GM19239 (cell line): ENCODE data around the gene LAMB1.
A peak's percentile ranks its signal among the peaks of the same experiment; 100 is the strongest.
"Not testable (repeated sequence)": the region's sequence is repeated elsewhere in the genome, so short reads cannot be mapped to it uniquely, and the experiment has no call there.

ENCODE experiments used
- DNase-seq: peaks from one replicate; pipeline ENCODE4 v3.0.0; 2011; ENCODE audit warnings: low spot score; ENCODE audit not compliant: insufficient read length
- FAIRE-seq: peaks from 2 replicates; lab custom pipeline; 2011; peaks lifted over from hg19 to GRCh38; lab: Jason Lieb, UNC

The LAMB1 gene

GRCh38 chr7:107932805-107933204 is 70.2 kb downstream of the LAMB1 start:
- DNase-seq: no peak
- no peak for FAIRE-seq

GRCh38 chr7:107931740-107932515 is 71.0 kb downstream of the LAMB1 start:
- FAIRE-seq (peak; percentile 45), DNase-seq (no peak)

GRCh38 chr7:107926481-107926880 is 76.5 kb downstream of the LAMB1 start:
- FAIRE-seq (no peak), DNase-seq (no peak)

GRCh38 chr7:107924841-107925504 is 78.0 kb downstream of the LAMB1 start:
- DNase-seq (peak; percentile 9), FAIRE-seq (peak; percentile 44)

- no peak for DNase-seq
- FAIRE-seq: no peak
Observed at GRCh38 chr7:107922886-107923285, 80.1 kb downstream of the LAMB1 start.

- FAIRE-seq: not testable (repeated sequence)
Observed at GRCh38 chr7:107921826-107922225, 81.1 kb downstream of the LAMB1 start.

GRCh38 chr7:107920048-107920772 is 82.8 kb downstream of the LAMB1 start:
- DNase-seq: no peak
- no peak for FAIRE-seq

More at GRCh38 chr7:107921826-107922225, 81.1 kb downstream of the LAMB1 start:
- not testable (repeated sequence) for DNase-seq

- FAIRE-seq: no peak
- no peak for DNase-seq
Observed at GRCh38 chr7:107918948-107919347, 84.0 kb downstream of the LAMB1 start.

GRCh38 chr7:107917763-107918651 is 85.0 kb downstream of the LAMB1 start:
- no peak for DNase-seq
- FAIRE-seq: peak; percentile 72

- DNase-seq: no peak
- no peak for FAIRE-seq
Observed at GRCh38 chr7:107915541-107915940, 87.4 kb downstream of the LAMB1 start.

- FAIRE-seq: no peak
- no peak for DNase-seq
Observed at GRCh38 chr7:107914831-107915230, 88.1 kb downstream of the LAMB1 start.

- no peak for FAIRE-seq
- DNase-seq: no peak
Observed at GRCh38 chr7:107913851-107914250, 89.1 kb downstream of the LAMB1 start.

- FAIRE-seq: no peak
Observed at GRCh38 chr7:107911981-107912380, 91.0 kb downstream of the LAMB1 start.

GRCh38 chr7:107909445-107909844 is 93.5 kb downstream of the LAMB1 start:
- FAIRE-seq (peak; percentile 11), DNase-seq (no peak)

More at GRCh38 chr7:107911981-107912380, 91.0 kb downstream of the LAMB1 start:
- DNase-seq: no peak

- FAIRE-seq (no peak), DNase-seq (no peak)
Observed at GRCh38 chr7:107907790-107908189, 95.2 kb downstream of the LAMB1 start.

- FAIRE-seq: no peak
- no peak for DNase-seq
Observed at GRCh38 chr7:107902381-107902780, 100.6 kb downstream of the LAMB1 start.

GRCh38 chr7:107900496-107901015 is 102.4 kb downstream of the LAMB1 start:
- FAIRE-seq: no peak
- DNase-seq: no peak

GRCh38 chr7:107898997-107899594 is 103.9 kb downstream of the LAMB1 start:
- no peak for FAIRE-seq
- DNase-seq: no peak

- not testable (repeated sequence) for DNase-seq, FAIRE-seq
Observed at GRCh38 chr7:107892367-107892741, 110.6 kb downstream of the LAMB1 start.
